ENCODE measurements around the gene OOSP3.
"Not testable (repeated sequence)": the region's sequence is repeated elsewhere in the genome, so short reads cannot be mapped to it uniquely, and the experiment has no call there.

The OOSP3 gene

DNA sequence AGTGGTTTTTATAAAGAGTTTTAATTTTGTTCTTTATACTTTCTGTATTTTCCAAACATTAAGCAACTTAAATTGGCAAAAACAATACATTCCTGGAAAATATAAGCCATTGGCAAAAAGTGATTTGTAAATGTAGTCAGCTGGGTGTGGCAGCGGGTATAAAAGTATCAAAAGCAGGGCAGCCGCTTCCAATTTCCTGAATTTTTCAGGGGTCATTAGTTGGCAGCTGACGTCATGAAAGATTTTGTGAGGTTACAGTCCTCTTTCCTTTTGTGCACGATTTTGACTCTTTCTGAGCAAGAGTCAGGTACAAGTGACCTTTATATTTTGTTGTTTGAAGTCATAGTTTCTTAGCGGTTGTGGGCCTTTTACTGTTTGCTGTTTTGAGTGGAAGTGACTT, at the start of gene OOSP3:
TSS of gene OOSP3 (plus strand) at position 208 of the 400 bp plus-strand sequence. CDS start at position 235, 27 bp downstream.
- no peak for TF ChIP-seq JUND (IDR thresholded peaks at IDR 0.05; ENCODE audit: low read depth)
- no peak for DNase-seq (ENCODE audit: low read depth in 1 of 2, low spot score in 1 of 2)
- in situ Hi-C loops (cut with HindIII; ENCODE audit: low pct_unique_long_range_greater_than_20kb, low sequenced_read_pairs) = no loop called here

- in situ Hi-C loops (cut with HindIII; ENCODE audit: low pct_unique_long_range_greater_than_20kb, low sequenced_read_pairs) = no loop called here
- DNase-seq (ENCODE audit: low read depth in 1 of 2, low spot score in 1 of 2) = no peak
- no peak for TF ChIP-seq JUND (IDR thresholded peaks at IDR 0.05; ENCODE audit: low read depth)
Observed at GRCh38 chr11:59829358-59829757, 49.2 kb upstream of the OOSP3 start.

DNA sequence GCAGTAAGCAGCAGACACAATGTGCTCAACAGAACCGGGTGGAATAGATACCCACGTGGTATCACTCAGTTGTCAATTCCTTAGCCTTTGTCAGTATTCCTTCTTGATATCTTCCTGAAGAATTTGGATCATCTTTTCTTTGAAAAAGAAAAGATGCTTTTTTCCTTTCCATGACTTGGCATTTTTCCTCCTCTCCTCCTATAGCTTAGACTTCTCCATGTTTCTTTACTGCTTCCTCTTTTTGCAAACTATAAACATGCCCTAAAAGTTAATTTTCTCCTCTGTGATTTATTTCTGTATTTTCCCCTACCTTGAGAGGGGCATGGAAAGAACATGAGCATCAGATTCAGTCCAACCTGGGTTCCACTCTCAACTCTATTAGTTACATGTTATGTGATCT, 45.0 kb upstream of the OOSP3 start:
- no peak for TF ChIP-seq JUND (IDR thresholded peaks at IDR 0.05; ENCODE audit: low read depth)
- no peak for DNase-seq (ENCODE audit: low read depth in 1 of 2, low spot score in 1 of 2)
- in situ Hi-C loops (cut with HindIII; ENCODE audit: low pct_unique_long_range_greater_than_20kb, low sequenced_read_pairs) = no loop called here

- no peak for DNase-seq (ENCODE audit: low read depth in 1 of 2, low spot score in 1 of 2)
Observed at GRCh38 chr11:59839615-59840014, 39.0 kb upstream of the OOSP3 start.

GRCh38 chr11:59841514-59841913, 37.1 kb upstream of the OOSP3 start:
- in situ Hi-C loops (cut with HindIII; ENCODE audit: low pct_unique_long_range_greater_than_20kb, low sequenced_read_pairs) = no loop called here
- DNase-seq (ENCODE audit: low read depth in 1 of 2, low spot score in 1 of 2) = no peak
- no peak for TF ChIP-seq JUND (IDR thresholded peaks at IDR 0.05; ENCODE audit: low read depth)

More at GRCh38 chr11:59839615-59840014, 39.0 kb upstream of the OOSP3 start:
- in situ Hi-C loops (cut with HindIII; ENCODE audit: low pct_unique_long_range_greater_than_20kb, low sequenced_read_pairs) = no loop called here
- no peak for TF ChIP-seq JUND (IDR thresholded peaks at IDR 0.05; ENCODE audit: low read depth)

GRCh38 chr11:59842316-59842715, 36.3 kb upstream of the OOSP3 start:
- in situ Hi-C loops (cut with HindIII; ENCODE audit: low pct_unique_long_range_greater_than_20kb, low sequenced_read_pairs) = no loop called here
- TF ChIP-seq JUND (IDR thresholded peaks at IDR 0.05; ENCODE audit: low read depth) = no peak
- DNase-seq (ENCODE audit: low read depth in 1 of 2, low spot score in 1 of 2) = no peak

- DNase-seq (ENCODE audit: low read depth in 1 of 2, low spot score in 1 of 2) = no peak
- in situ Hi-C loops (cut with HindIII; ENCODE audit: low pct_unique_long_range_greater_than_20kb, low sequenced_read_pairs) = no loop called here
- TF ChIP-seq JUND (IDR thresholded peaks at IDR 0.05; ENCODE audit: low read depth) = no peak
Observed at GRCh38 chr11:59845399-59845798, 33.2 kb upstream of the OOSP3 start, which contains the start of gene CBLIF. TSS of gene CBLIF (minus strand) at chr11:59845499. CDS start at chr11:59845453, 46 bp downstream.

- TF ChIP-seq JUND (IDR thresholded peaks at IDR 0.05; ENCODE audit: low read depth) = no peak
- no peak for DNase-seq (ENCODE audit: low read depth in 1 of 2, low spot score in 1 of 2)
- in situ Hi-C loops (cut with HindIII; ENCODE audit: low pct_unique_long_range_greater_than_20kb, low sequenced_read_pairs) = no loop called here
Observed at GRCh38 chr11:59846556-59846955, 32.0 kb upstream of the OOSP3 start.

DNA sequence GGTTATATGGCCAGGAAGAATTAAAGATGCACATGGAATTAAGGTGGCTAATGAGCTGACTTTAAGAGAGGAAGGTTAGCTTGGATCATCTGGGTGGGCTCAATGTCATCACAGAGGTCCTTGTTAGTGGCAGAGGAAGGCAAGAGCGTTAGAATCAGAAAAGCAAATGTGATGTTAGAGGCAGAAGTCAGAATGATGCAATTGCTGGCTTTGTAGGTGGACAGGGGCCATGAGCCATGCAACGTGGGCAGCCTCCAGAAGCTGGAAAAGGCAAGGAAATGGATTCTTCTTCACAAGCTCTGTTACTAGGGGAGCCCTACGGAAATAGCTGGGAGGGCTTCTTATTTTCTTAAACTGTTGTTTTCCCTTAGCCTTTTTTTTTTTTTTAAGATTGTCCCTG, 31.0 kb upstream of the OOSP3 start:
- DNase-seq (ENCODE audit: low read depth in 1 of 2, low spot score in 1 of 2) = no peak
- TF ChIP-seq JUND (IDR thresholded peaks at IDR 0.05; ENCODE audit: low read depth) = no peak
- in situ Hi-C loops (cut with HindIII; ENCODE audit: low pct_unique_long_range_greater_than_20kb, low sequenced_read_pairs) = no loop called here

GRCh38 chr11:59848439-59848838, 30.1 kb upstream of the OOSP3 start:
- in situ Hi-C loops (cut with HindIII; ENCODE audit: low pct_unique_long_range_greater_than_20kb, low sequenced_read_pairs); DNase-seq (ENCODE audit: low read depth in 1 of 2, low spot score in 1 of 2): not testable (repeated sequence)

DNA sequence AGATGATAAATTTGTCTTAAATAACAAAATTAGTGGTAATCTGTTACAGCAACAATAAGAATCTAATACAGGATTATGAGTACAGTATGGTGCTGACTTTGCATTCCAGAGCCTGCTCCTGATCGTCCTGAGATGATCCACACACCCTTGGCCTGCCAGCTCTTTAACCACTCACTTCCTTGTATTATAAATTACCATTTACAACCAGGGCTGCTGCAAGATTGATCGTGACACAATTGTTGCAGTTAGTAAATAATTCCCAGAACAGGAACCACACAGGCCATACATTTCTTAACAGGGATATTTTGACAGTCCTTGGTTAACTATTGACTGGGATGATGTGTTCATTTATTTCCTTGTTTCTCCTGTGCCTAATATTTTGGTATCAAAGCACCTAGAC, 29.5 kb upstream of the OOSP3 start:
- no peak for DNase-seq (ENCODE audit: low read depth in 1 of 2, low spot score in 1 of 2)
- in situ Hi-C loops (cut with HindIII; ENCODE audit: low pct_unique_long_range_greater_than_20kb, low sequenced_read_pairs) = no loop called here
- no peak for TF ChIP-seq JUND (IDR thresholded peaks at IDR 0.05; ENCODE audit: low read depth)

GRCh38 chr11:59849551-59849950, 29.0 kb upstream of the OOSP3 start:
- DNase-seq (ENCODE audit: low read depth in 1 of 2, low spot score in 1 of 2); in situ Hi-C loops (cut with HindIII; ENCODE audit: low pct_unique_long_range_greater_than_20kb, low sequenced_read_pairs): not testable (repeated sequence)

- DNase-seq (ENCODE audit: low read depth in 1 of 2, low spot score in 1 of 2) = not testable (repeated sequence)
Observed at GRCh38 chr11:59851416-59851815, 27.2 kb upstream of the OOSP3 start.

DNA sequence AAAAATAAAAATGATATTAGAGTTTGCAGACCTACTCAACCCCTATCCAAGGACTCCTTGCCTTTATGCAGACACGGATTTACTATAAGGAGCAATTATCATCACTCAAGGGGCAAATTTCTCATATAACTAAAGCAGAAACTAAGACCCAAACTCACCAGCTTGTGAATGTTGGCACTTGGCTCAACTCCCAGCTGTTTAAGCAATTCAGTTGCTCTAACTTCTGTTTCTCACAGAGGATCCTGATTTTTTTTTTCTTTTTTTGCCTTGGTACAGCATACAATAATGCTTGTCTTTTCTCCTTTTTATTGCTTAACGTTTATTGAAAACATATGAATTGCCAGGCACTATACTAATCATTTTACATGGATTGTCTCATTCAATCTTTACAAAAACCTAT, 23.7 kb upstream of the OOSP3 start:
- no peak for TF ChIP-seq JUND (IDR thresholded peaks at IDR 0.05; ENCODE audit: low read depth)
- in situ Hi-C loops (cut with HindIII; ENCODE audit: low pct_unique_long_range_greater_than_20kb, low sequenced_read_pairs) = no loop called here

More at GRCh38 chr11:59851416-59851815, 27.2 kb upstream of the OOSP3 start:
- in situ Hi-C loops (cut with HindIII; ENCODE audit: low pct_unique_long_range_greater_than_20kb, low sequenced_read_pairs) = not testable (repeated sequence)

More for the DNA sequence above, 23.7 kb upstream of the OOSP3 start:
- DNase-seq (ENCODE audit: low read depth in 1 of 2, low spot score in 1 of 2) = no peak

Measured in T47D (cell line).